Fibroblast of pulmonary artery (primary cell): ENCODE measurements around the gene GPS2.

Experiments
- DNase-seq: peaks from one replicate; pipeline ENCODE4 v3.0.0-alpha.2; 2010; ENCODE audit warnings: low read depth
- H3K4me3 ChIP-seq: replicated peaks from 2 replicates; pipeline ENCODE4 v1.5.1; 2011; ENCODE audit warnings: low read depth, mild to moderate bottlenecking, control low read depth, low read length, moderate library complexity
- TF ChIP-seq, protein P1 (sequence below): IDR thresholded peaks from 2 replicates; pipeline ENCODE4 v1.5.1; 2011; ENCODE audit warnings: mild to moderate bottlenecking, control low read depth, low read length, inconsistent platforms; ENCODE audit errors: missing control alignments

Gene GPS2

DNA sequence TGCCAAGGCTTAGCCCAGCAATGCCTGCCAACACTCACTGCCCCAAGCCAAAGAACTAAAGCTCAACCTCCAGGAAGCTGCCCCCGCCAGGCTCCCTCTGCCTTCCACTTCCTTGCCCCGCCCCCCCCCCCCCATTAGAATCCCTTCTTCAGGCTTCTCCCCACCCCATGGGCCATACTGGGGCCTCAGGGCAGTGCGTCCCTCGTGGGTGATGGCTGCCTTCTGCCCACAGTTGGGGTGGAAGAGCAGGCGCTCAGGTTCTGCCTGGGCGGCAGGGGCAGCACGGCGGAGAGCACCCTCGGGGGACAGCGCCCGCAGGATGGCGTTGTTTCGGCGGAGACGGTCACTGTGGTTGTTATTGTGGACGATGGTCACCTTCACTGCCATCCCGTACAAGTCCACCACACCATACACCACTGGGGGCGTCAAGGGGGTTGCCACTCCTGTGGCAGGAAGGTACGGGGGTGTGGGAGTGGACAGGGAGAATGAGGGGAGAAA is 9.9 kb upstream of the GPS2 start:
- no peak for DNase-seq
- TF ChIP-seq, protein P1, sequence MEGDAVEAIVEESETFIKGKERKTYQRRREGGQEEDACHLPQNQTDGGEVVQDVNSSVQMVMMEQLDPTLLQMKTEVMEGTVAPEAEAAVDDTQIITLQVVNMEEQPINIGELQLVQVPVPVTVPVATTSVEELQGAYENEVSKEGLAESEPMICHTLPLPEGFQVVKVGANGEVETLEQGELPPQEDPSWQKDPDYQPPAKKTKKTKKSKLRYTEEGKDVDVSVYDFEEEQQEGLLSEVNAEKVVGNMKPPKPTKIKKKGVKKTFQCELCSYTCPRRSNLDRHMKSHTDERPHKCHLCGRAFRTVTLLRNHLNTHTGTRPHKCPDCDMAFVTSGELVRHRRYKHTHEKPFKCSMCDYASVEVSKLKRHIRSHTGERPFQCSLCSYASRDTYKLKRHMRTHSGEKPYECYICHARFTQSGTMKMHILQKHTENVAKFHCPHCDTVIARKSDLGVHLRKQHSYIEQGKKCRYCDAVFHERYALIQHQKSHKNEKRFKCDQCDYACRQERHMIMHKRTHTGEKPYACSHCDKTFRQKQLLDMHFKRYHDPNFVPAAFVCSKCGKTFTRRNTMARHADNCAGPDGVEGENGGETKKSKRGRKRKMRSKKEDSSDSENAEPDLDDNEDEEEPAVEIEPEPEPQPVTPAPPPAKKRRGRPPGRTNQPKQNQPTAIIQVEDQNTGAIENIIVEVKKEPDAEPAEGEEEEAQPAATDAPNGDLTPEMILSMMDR, result no peak
- no peak overlapping the region for H3K4me3 ChIP-seq

DNA sequence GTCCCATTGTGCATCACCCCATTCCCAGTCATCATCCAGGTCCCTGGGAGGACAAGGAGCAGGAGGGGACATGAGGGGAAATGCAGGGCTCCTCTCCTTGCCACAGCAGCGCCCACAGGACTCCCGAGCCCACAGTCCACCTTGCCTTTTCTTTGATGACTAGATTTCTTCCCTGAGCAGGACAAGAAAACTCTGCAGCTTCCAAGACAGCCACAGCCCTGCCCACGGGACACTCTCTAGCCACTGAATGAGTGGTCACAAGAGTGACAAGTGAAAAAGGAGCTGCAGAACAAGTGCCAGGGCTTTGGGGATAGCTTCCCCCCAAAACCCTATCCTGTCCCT is 9.2 kb upstream of the GPS2 start:
- H3K4me3 ChIP-seq, result no peak overlapping the region
- TF ChIP-seq, protein P1, result no peak
- DNase-seq, result no peak

DNA sequence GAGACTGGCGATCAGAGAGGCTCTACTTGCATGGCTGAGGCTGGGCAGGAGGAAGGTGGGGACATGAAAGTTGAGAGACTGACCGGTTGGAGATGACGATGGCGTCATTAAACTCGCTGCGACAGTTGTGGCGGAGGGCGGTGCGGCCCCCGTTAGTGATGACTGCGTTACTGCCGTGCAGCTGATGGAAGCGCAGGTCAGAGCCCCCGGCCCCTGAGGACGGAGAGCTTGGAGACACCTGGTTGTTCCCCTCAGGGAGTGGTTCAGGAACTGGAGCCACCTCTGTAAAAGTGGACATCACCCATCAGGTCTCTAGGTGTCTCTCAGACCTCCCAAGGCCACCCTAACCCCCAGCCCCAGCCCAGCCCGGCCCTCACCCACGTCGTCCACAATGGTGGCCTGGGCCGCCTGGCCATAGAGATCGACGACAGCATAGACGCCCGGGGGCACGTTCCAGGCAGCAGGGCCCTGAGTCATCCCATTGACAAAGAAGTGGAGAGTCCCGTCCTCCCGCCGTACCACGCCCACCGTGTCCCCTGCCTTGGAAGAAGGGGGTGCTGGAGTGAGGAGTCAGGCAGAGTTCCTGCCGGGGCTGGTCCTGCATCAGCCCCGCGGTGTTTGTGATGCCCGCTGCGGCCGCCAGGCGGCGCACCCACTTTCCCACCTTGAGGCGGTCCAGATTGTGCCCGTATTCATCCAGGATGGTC is 8.7 kb upstream of the GPS2 start:
- TF ChIP-seq, protein P1, result peak; percentile 92
- no peak overlapping the region for H3K4me3 ChIP-seq
- DNase-seq, result peak; percentile 46

DNA sequence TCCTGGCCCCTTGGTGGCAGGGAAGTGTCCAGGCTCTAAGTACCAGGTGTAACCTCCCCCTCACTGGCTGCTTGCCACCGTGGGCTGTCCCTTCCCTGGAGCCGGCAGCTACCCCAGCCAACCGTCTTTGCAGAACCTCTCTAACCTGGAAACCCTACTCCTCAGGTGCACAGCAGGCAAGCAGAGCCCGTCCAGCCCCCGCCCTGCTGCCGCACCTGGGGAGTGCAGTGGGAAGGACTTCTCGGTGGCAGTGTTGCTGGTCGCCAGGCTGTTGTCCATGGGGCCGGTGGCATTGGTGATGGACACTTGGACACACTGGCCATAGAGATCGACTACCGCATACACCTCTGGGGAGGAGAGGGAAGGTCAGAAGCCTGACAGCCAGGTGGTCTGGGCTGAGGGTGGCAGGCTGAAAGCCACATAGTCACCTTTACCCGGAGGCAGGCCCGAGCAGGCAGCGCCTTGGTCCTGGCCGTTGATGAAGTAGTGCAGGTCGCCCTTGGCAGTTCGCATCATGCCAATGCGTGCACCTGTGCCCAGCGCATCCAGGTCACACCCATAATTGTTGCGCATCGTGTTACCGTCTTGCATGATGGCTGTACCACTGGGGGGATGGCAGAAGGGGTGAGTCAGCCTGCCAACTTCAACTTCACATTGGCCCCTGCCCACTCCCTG is 7.5 kb upstream of the GPS2 start:
- TF ChIP-seq, protein P1, result no peak
- H3K4me3 ChIP-seq, result no peak overlapping the region
- DNase-seq, result no peak

DNA sequence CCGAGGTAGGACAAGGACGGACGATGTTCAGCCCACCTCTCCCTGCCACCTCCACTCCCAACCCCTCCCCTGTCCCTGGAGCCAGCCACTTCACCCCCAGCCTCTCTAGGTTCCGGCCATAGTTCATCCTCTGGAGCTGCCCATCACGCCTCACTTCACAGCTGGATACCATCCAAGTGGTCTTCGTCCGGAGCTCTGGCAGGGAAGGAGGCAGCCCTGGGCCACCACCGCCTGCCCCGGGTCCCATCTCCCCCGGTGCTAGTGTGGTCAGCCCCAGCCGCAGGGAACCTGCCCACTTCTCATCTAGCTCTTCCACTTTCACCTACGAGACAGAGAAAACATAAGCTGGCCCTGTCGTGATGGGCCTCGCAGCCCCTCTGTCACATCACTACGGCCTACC is 6.3 kb upstream of the GPS2 start:
- no peak for DNase-seq
- TF ChIP-seq, protein P1, result no peak
- no peak overlapping the region for H3K4me3 ChIP-seq

DNA sequence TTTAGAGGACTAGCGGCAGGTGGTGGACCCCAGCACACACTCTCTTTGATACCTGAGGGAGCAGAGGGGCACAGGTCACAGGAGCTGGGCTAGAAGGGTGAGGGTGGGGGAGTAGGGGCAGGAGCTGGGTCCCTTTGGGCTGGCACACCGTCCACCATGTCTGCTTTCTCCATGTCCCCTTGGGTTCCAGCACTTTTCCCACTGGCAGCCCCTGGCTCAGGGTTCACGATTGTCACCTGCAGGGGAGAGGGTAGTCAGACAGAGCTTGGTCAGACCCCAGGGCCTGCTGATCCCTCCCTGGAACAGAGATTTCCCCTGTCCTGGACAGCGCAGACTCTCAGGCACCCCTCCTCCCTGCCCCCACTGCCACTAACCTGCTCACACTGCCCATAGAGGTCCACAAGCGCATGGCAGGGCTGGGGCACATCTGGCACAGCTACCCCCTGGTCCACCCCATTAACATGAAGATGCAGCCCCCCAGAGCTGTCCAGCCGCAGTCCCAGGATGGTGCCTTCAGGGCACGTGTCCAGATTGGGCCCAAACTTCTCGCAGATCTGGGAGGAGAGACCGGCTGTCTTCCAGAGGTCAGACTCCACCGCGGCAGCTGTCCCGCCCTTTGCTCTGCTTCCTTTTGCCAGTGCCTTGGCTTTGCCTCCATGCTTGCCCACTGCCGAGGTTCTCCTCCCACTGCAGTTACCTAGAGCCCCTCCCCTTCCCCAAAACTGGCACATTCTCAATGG is 3.1 kb upstream of the GPS2 start:
- TF ChIP-seq, protein P1, result no peak
- no peak for DNase-seq
- no peak overlapping the region for H3K4me3 ChIP-seq
